Stimulated activated naive CD8-positive, alpha-beta T cell treated with anti-CD3 and anti-CD28 coated beads, Interleukin-15, Interleukin-2, amounts not matched to agents 100 ng/mL and 50 ng/mL, for 24 hours (primary cell): ENCODE results near the gene LIME1.
"Not testable (repeated sequence)": the region's sequence is repeated elsewhere in the genome, so short reads cannot be mapped to it uniquely, and the experiment has no call there.

ENCODE experiments used
- H3K27ac Mint-ChIP-seq: one replicate; pipeline ENCODE4 v1.8.0; 2021; ENCODE audit warnings: mild to moderate bottlenecking, mixed read lengths
- H3K27me3 Mint-ChIP-seq: one replicate; pipeline ENCODE4 v1.8.0; 2021; ENCODE audit warnings: mixed read lengths
- H3K36me3 Mint-ChIP-seq: one replicate; pipeline ENCODE4 v1.8.0; 2021; ENCODE audit warnings: low read depth, mixed read lengths
- H3K4me1 Mint-ChIP-seq: one replicate; pipeline ENCODE4 v1.8.0; 2021; ENCODE audit warnings: low read depth, mixed read lengths
- H3K4me3 Mint-ChIP-seq: one replicate; pipeline ENCODE4 v1.8.0; 2021; ENCODE audit warnings: mild to moderate bottlenecking, mixed read lengths
- H3K9me3 Mint-ChIP-seq: one replicate; pipeline ENCODE4 v1.8.0; 2021; ENCODE audit warnings: mixed read lengths

LIME1 gene

DNA sequence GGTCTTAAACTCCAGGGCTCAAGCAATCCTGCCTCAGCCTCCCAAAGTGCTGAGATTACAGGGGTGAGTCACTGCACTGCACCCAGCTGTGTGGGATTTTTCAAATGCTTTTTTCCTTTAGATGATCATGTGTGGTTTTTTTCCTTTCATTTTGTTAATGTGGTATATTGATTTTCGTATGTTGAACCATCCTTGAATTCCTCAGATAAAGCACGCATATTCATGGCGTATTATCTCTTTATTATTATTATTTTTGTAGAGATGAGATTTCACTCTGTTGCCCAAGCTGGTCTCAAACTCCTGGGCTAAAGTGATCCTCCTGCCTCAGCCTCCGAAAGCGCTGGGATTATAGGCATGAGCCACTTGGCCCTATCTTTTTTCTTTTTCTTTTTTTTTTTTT lies 21.6 kb upstream of the LIME1 start:
- H3K27ac Mint-ChIP-seq: no peak overlapping the region

GRCh38 chr20:63718996-63719395 lies 17.5 kb upstream of the LIME1 start:
- Mint-ChIP-seq H3K9me3 (peaks cover 6% of the 10 kb centered on the region), H3K27me3 (no peaks in the 10 kb centered on the region), H3K36me3 (peaks cover 66% of the 10 kb centered on the region), H3K4me1 (peaks cover 23% of the 10 kb centered on the region), H3K27ac (no peak overlapping the region), H3K4me3 (no peak overlapping the region)

More for the DNA sequence above, 21.6 kb upstream of the LIME1 start:
- Mint-ChIP-seq H3K36me3 (peaks cover 78% of the 10 kb centered on the region), H3K4me1 (peaks cover 42% of the 10 kb centered on the region), H3K27me3 (no peaks in the 10 kb centered on the region), H3K9me3 (peaks cover 6% of the 10 kb centered on the region), H3K4me3 (no peak overlapping the region)

- H3K4me1 Mint-ChIP-seq, H3K27ac Mint-ChIP-seq: not testable (repeated sequence)
Measured at GRCh38 chr20:63722967-63723622, 13.4 kb upstream of the LIME1 start.

GRCh38 chr20:63730189-63730733 lies 6.2 kb upstream of the LIME1 start:
- H3K4me3 Mint-ChIP-seq, H3K9me3 Mint-ChIP-seq, H3K27ac Mint-ChIP-seq, H3K27me3 Mint-ChIP-seq, H3K4me1 Mint-ChIP-seq: not testable (repeated sequence)
- peaks cover 32% of the 10 kb centered on the region for H3K36me3 Mint-ChIP-seq

More at GRCh38 chr20:63722967-63723622, 13.4 kb upstream of the LIME1 start:
- H3K36me3 Mint-ChIP-seq: peaks cover 62% of the 10 kb centered on the region
- peaks cover 11% of the 10 kb centered on the region for H3K9me3 Mint-ChIP-seq
- H3K27me3 Mint-ChIP-seq, H3K4me3 Mint-ChIP-seq: not testable (repeated sequence)

GRCh38 chr20:63731410-63731809 lies 5.1 kb upstream of the LIME1 start:
- H3K4me3 Mint-ChIP-seq: no peak overlapping the region
- no peaks in the 10 kb centered on the region for H3K9me3 Mint-ChIP-seq
- no peaks in the 10 kb centered on the region for H3K27me3 Mint-ChIP-seq
- H3K27ac Mint-ChIP-seq: no peak overlapping the region
- H3K4me1 Mint-ChIP-seq: peaks cover 16% of the 10 kb centered on the region
- peaks cover 26% of the 10 kb centered on the region for H3K36me3 Mint-ChIP-seq

- Mint-ChIP-seq H3K4me3 (no peak overlapping the region), H3K27ac (no peak overlapping the region), H3K36me3 (peaks cover 21% of the 10 kb centered on the region), H3K9me3 (no peaks in the 10 kb centered on the region), H3K4me1 (peaks cover 25% of the 10 kb centered on the region), H3K27me3 (no peaks in the 10 kb centered on the region)
Measured at GRCh38 chr20:63732118-63733095, 4.1 kb upstream of the LIME1 start.

- Mint-ChIP-seq H3K4me3 (no peak overlapping the region), H3K27ac (no peak overlapping the region), H3K9me3 (no peaks in the 10 kb centered on the region), H3K4me1 (peaks cover 25% of the 10 kb centered on the region), H3K27me3 (no peaks in the 10 kb centered on the region), H3K36me3 (peaks cover 16% of the 10 kb centered on the region)
Measured at GRCh38 chr20:63733117-63733516, 3.3 kb upstream of the LIME1 start.

- H3K36me3 Mint-ChIP-seq: peaks cover 11% of the 10 kb centered on the region
Measured at GRCh38 chr20:63733579-63734081, 2.8 kb upstream of the LIME1 start.

GRCh38 chr20:63734111-63734945 lies 2.1 kb upstream of the LIME1 start:
- Mint-ChIP-seq H3K27me3 (no peaks in the 10 kb centered on the region), H3K27ac (no peak overlapping the region), H3K4me3 (no peak overlapping the region), H3K4me1 (peaks cover 25% of the 10 kb centered on the region), H3K36me3 (peaks cover 8% of the 10 kb centered on the region), H3K9me3 (no peaks in the 10 kb centered on the region)

More at GRCh38 chr20:63733579-63734081, 2.8 kb upstream of the LIME1 start:
- H3K4me1 Mint-ChIP-seq: peaks cover 25% of the 10 kb centered on the region
- H3K9me3 Mint-ChIP-seq: no peaks in the 10 kb centered on the region
- H3K27me3 Mint-ChIP-seq: no peaks in the 10 kb centered on the region
- no peak overlapping the region for H3K27ac Mint-ChIP-seq
- H3K4me3 Mint-ChIP-seq: no peak overlapping the region

DNA sequence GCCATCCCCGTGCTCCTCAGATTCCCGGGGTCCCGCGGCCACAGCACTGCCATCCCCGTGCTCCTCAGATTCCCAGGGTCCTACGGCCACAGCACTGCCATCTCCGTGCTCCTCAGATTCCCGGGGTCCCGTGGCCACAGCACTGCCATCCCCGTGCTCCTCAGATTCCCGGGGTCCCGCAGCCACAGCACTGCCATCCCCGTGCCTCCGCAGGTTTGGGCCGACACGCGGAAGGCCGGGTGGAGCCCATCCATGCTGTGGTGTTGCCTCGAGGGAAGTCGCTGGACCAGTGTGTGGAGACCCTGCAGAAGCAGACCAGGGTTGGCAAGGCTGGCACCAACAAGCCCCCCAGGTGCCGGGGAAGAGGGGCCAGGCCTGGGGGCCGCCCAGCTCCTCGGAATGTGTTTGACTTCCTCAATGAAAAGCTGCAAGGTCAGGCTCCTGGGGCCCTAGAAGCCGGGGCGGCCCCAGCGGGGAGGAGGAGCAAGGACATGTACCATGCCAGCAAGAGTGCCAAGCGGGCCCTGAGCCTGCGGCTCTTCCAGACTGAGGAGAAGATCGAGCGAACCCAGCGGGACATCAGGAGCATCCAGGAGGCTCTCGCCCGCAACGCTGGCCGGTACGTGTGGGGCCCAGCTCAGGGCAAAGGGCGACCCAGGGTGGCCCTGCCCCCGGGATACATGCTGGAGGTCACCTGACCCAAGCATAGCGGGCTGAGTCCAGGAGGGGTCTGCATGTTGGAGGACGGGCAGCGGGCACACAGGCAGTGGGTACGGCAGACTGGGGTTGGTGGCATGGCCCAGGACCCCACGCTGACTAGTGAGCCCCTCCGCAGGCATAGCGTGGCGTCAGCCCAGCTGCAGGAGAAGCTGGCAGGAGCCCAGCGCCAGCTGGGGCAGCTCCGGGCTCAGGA lies 1.3 kb upstream of the LIME1 start:
- no peaks in the 10 kb centered on the region for H3K27me3 Mint-ChIP-seq
- no peak overlapping the region for H3K27ac Mint-ChIP-seq
- H3K36me3 Mint-ChIP-seq: peaks cover 4% of the 10 kb centered on the region
- no peak overlapping the region for H3K4me3 Mint-ChIP-seq
- no peaks in the 10 kb centered on the region for H3K9me3 Mint-ChIP-seq
- H3K4me1 Mint-ChIP-seq: peaks cover 25% of the 10 kb centered on the region

- H3K27ac Mint-ChIP-seq: no peak overlapping the region
- H3K4me1 Mint-ChIP-seq: peaks cover 25% of the 10 kb centered on the region
- peak overlapping the region; percentile 63 for H3K4me3 Mint-ChIP-seq
- H3K36me3 Mint-ChIP-seq: peaks cover 4% of the 10 kb centered on the region
- H3K9me3 Mint-ChIP-seq: no peaks in the 10 kb centered on the region
- no peaks in the 10 kb centered on the region for H3K27me3 Mint-ChIP-seq
Measured at GRCh38 chr20:63736893-63737694, 630 bp downstream of the LIME1 start.

- Mint-ChIP-seq H3K4me1 (peaks cover 25% of the 10 kb centered on the region), H3K27ac (no peak overlapping the region), H3K36me3 (peaks cover 4% of the 10 kb centered on the region), H3K9me3 (no peaks in the 10 kb centered on the region), H3K4me3 (no peak overlapping the region), H3K27me3 (no peaks in the 10 kb centered on the region)
Measured at GRCh38 chr20:63737695-63737944, 1.2 kb downstream of the LIME1 start.
